Measurements from ENCODE around the gene GNL2.

DNA sequence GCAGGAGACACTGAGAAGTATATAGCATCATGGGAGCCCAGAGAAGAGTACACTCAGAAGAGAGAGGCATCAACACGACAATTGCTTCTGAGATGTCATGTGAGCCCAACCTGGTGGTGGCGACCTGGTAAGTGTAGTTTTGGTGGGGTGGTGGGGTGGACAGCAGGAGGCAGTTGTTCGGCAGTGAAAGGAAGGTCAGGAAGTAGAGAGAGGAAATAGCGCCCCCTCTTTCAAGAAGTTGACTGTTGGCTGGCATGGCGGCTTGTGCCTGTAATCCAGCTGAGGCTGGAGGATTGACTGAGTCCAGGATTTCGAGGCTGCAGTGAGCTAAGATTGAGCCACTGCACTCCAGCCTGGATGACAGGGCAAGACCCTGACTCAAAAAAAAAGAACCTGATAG, 26.4 kb upstream of the GNL2 start:
- no peak for TF ChIP-seq JUND (IDR thresholded peaks at IDR 0.05)
- TF ChIP-seq YY1 (IDR thresholded peaks at IDR 0.05), result no peak
- no peak for TF ChIP-seq RAD21 (IDR thresholded peaks at IDR 0.05)
- TF ChIP-seq, protein P1, sequence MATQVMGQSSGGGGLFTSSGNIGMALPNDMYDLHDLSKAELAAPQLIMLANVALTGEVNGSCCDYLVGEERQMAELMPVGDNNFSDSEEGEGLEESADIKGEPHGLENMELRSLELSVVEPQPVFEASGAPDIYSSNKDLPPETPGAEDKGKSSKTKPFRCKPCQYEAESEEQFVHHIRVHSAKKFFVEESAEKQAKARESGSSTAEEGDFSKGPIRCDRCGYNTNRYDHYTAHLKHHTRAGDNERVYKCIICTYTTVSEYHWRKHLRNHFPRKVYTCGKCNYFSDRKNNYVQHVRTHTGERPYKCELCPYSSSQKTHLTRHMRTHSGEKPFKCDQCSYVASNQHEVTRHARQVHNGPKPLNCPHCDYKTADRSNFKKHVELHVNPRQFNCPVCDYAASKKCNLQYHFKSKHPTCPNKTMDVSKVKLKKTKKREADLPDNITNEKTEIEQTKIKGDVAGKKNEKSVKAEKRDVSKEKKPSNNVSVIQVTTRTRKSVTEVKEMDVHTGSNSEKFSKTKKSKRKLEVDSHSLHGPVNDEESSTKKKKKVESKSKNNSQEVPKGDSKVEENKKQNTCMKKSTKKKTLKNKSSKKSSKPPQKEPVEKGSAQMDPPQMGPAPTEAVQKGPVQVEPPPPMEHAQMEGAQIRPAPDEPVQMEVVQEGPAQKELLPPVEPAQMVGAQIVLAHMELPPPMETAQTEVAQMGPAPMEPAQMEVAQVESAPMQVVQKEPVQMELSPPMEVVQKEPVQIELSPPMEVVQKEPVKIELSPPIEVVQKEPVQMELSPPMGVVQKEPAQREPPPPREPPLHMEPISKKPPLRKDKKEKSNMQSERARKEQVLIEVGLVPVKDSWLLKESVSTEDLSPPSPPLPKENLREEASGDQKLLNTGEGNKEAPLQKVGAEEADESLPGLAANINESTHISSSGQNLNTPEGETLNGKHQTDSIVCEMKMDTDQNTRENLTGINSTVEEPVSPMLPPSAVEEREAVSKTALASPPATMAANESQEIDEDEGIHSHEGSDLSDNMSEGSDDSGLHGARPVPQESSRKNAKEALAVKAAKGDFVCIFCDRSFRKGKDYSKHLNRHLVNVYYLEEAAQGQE (IDR thresholded peaks at IDR 0.05), result no peak
- no peak for TF ChIP-seq CTCF (IDR thresholded peaks at IDR 0.05; ENCODE audit: low read depth, low read length, missing input control)
- TF ChIP-seq EGR1 (IDR thresholded peaks at IDR 0.05; ENCODE audit: low read depth in 2 of 2), result no peak
- no peak for TF ChIP-seq GABPA (IDR thresholded peaks at IDR 0.05 in 1 of 2, conservative IDR thresholded peaks at IDR 0.05 in 1 of 2)
- TF ChIP-seq MAX (IDR thresholded peaks at IDR 0.05), result no peak
- no peak for TF ChIP-seq ATF3 (IDR thresholded peaks at IDR 0.05)
- TF ChIP-seq, protein P2, sequence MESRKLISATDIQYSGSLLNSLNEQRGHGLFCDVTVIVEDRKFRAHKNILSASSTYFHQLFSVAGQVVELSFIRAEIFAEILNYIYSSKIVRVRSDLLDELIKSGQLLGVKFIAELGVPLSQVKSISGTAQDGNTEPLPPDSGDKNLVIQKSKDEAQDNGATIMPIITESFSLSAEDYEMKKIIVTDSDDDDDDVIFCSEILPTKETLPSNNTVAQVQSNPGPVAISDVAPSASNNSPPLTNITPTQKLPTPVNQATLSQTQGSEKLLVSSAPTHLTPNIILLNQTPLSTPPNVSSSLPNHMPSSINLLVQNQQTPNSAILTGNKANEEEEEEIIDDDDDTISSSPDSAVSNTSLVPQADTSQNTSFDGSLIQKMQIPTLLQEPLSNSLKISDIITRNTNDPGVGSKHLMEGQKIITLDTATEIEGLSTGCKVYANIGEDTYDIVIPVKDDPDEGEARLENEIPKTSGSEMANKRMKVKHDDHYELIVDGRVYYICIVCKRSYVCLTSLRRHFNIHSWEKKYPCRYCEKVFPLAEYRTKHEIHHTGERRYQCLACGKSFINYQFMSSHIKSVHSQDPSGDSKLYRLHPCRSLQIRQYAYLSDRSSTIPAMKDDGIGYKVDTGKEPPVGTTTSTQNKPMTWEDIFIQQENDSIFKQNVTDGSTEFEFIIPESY (IDR thresholded peaks at IDR 0.05), result no peak
- TF ChIP-seq NR2F2 (IDR thresholded peaks at IDR 0.05), result no peak
- no peak for TF ChIP-seq TAF1 (conservative IDR thresholded peaks at IDR 0.05)

Data from liver (tissue), 3 donors.